Limb (tissue), 2 donors: Measurements from ENCODE around the gene SLC6A17.

Experiments
- DNase-seq, 2 donors: peaks; one replicate each; pipeline ENCODE4 v3.0.0-alpha.2; 2016; ENCODE audit errors: extremely low spot score in 2 of 2

SLC6A17 gene

DNA sequence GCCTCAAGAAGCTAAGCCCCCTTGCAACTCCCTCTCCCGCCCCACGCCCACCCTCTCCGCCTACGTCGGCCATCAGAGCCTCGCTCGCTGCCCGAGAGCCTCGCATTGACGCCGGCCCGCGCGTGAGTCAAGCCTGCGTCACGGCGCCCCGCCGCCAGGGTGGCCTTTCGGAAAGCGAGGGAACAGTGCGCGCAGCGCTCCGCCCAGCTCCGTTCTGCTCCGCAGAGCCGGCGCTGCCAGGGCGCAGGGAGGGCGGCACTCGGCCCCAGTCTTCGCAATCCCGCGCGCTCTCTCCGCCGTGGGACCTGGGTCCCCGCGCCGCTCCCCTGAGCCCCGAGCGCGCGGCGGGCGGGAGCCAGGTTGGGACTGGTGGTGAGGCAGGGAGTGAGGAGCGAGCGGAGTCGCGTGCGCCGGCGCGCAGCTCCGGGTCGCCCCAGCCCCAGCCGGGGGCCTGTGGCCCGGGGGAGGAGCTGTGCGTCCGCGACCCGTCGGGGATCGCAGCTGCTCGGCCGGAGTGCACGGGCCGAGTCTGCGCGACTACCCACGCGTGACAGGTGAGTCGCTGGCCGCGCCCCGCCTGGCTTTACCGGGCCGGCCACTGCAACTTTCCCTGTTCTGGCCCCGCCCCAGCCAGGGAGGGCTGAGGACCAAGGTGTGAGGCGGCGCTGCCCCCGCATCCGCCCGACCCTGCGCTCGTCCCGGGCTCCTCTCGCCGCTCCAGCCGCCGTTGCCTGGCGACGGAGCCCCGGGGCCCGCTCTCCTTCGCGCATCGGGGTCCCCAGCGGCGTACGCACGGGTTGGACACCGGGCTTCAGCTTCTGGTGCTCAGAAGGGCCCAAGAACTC, at the start of gene SLC6A17:
Gene SLC6A17, plus strand, starts transcription at position 165 of the 845 bp plus-strand sequence. CDS start 16,436 bp downstream, outside the sequence.
- peak in 1 of 2 donors; percentile 68 for DNase-seq

DNA sequence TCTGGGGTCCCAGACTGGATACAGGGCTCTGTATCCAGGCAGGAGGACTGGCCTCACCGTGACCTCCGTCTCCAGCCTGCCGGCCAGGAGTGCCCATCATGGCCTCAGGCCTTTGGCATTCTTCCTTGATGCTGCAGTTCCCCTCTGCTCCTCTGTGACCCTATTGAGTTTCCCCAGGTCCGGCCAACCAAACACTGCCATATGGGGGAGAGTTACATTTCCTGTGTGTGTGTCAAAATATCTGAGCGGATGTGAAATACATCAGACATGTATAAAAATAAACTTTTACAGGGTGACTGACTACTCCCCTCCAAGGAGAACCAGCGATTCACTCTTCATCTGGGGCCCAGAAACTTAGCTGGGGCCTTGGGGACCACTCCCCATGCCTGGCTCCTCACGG, 48.2 kb upstream of the SLC6A17 start:
- DNase-seq = peak in 1 of 2 donors; percentile 31

DNA sequence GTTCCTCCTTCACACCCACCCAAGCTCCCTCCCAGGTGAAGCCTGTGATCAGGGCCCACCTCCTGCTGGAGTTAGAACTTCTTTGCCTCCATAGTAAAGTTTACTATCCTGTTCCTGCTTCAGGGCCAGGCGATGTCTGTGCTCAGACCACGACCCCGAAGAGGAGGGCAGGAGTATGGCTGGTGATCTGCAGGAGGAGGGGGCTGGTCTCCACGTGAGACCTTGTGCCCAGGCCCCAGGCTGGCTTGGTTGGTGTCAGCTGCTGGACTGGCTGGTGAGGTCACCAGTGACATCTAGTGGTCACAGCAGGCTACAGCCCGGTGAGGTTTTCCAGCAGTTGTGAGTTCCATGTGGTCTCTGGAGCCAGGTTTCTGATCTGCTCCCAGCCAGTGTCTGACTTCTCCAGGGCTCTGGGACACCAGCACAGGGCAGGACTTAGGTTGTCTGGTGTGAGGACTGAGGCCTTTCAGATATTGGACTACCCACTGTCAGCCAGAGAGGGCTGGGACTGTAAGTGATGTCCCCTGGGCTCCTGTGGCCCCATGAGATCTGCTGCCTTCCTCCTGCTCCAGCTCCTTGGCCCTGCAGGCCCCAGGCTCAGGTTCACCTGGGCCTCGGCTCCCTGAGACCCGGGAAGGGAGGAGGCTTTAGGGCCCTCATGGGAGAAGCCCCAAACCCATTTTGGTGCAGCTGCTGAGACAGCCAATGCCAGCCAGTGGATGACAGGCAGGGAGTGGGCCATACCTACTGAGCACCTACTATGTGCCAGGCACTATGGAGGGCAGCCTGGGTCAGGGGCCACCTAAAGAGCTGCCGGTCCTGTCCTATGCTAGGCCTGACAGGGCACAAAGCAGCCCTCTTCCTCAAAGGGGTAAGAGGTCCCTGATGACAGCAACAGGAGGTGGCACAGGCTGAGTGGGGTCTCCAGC, 44.0 kb upstream of the SLC6A17 start:
- DNase-seq = peak; percentile 72 to 82

DNA sequence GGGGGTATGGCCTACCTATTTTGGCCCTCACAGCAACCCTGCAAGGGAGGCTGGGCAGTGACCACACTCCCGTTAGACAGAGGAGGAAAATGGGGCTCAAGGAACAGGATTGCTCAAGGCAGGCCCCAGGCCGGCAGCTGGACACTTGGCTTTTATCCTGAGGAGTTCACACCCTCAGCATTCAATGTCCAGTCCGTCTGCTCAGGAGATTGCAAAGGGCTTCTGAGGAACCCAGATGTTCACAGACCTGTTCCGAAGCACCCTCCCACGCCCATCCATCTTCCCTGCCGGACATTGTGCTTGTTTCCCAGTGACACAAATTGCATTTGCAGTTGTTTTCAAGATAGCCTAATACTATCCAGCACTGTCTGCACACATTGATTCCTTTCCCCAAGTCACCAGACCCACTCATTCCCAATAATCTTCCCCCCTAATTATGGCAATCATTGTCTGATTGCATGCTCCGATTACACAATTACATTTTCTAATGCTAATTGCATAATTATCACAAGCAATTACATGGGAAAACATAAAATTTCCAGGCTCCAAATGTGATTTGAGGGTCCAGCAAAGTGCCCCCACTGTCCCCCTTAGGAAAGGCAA, 42.3 kb upstream of the SLC6A17 start:
- no peak for DNase-seq

DNA sequence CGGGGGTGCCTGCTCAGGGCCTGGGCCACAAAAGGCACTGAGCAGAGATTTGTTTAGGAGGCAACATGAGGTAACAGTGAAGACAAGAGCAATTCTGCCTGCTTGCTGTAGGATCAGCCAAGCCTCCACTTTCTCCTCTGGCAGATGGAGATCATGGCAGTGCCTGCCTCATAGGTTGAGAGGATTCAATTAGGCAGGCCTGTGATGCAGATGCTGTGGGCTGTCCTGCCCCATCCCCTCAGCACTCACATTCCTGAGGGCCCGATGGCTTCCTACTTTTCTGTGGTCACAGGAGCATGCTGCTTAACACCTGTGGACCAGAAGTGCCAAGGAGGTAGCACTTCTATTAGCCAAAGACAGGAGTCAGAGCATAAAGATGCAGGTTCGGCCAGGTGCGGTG, 39.2 kb upstream of the SLC6A17 start:
- DNase-seq = no peak

DNA sequence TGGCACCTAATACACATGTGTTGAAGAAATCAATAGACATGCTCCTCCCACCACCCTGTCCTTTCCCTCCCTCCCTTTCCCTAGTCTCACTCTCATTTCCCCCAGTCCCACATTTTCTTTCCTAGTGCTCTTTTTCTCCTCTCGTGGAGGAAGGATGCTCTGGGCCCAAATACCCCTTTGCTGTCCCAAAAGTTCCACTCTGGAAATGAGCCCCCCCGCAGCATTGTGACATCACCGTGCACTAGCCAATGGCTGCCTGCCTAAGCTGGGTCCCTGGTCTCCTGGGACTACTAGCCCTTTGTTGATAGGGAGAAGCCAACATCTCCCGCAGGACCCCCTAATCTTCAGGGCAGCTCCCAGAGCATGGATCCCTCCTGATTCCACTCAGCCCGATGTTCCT, 38.2 kb upstream of the SLC6A17 start, which contains the start of gene UBL4B:
Gene UBL4B, plus strand, starts transcription at position 301 of the 400 bp plus-strand sequence. Its CDS starts 92 bp downstream, at position 393.
- DNase-seq = no peak

DNA sequence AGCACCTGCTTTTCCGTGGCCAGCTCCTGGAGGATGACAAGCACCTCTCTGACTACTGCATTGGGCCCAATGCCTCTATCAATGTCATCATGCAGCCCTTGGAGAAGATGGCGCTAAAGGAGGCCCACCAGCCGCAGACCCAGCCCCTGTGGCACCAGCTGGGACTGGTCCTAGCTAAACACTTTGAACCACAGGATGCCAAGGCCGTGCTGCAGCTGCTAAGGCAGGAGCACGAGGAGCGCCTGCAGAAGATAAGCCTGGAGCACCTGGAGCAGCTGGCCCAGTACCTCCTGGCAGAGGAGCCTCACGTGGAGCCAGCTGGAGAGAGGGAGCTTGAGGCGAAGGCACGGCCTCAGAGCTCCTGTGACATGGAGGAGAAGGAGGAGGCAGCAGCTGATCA, 37.6 kb upstream of the SLC6A17 start:
- no peak for DNase-seq

DNA sequence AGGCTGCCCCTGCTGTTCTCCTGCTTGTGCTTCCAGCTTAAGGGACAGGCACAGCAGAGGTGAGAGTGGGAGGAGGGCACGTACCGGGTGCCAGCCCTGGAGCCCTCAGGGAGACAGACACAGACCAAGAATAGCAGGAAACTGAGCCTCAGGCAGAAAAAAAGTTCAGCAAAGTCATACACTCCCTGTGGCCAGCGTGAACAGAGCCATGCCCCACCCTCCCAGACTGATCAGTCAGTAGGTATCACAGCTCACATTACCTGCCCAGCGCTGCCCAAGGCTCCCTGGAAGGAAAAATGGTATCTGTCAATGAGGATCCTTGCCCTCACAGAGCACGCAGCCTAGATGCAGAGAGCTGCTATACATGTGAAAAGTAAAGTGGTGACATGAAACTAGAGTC, 36.7 kb upstream of the SLC6A17 start:
- DNase-seq = no peak

DNA sequence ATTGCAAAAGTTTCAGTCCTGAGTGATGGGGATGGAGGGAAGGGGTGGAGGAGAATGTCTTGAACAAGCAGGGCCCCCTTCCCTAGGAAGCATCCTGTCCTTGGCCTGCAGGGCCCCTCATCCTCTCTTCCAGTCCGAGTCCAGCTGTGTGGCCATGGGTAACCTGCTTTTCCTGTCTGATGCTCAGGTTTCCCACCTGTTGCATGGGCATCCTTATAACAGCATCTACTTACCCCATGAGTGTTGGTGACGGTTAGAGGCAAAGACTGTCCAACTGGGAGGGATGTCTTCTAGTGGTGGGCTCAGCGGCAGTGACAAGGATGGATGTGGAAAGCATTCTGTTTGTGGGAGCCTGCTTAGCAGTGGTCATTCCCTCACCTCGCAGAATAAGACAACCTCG, 36.1 kb upstream of the SLC6A17 start:
- no peak for DNase-seq

DNA sequence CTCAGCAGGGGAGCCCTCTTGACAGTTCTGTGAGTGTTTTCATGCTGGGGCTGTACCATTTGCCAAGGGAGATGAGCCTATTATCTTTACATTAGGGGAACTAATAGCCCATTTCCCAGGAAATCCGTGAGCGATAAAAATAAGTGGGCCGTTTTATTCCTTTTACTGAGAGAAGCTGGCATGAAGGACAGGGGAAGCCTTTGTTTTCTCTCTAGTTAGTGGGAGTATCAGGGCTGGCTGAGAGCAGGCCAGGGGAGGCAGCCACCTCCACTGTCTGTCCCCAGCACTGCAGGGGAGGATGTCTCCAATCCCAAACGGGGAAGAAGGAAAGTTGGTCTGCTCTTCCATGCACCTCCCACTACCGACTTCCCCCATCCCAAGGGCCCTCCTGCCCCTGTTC, 35.5 kb upstream of the SLC6A17 start:
- no peak for DNase-seq

DNA sequence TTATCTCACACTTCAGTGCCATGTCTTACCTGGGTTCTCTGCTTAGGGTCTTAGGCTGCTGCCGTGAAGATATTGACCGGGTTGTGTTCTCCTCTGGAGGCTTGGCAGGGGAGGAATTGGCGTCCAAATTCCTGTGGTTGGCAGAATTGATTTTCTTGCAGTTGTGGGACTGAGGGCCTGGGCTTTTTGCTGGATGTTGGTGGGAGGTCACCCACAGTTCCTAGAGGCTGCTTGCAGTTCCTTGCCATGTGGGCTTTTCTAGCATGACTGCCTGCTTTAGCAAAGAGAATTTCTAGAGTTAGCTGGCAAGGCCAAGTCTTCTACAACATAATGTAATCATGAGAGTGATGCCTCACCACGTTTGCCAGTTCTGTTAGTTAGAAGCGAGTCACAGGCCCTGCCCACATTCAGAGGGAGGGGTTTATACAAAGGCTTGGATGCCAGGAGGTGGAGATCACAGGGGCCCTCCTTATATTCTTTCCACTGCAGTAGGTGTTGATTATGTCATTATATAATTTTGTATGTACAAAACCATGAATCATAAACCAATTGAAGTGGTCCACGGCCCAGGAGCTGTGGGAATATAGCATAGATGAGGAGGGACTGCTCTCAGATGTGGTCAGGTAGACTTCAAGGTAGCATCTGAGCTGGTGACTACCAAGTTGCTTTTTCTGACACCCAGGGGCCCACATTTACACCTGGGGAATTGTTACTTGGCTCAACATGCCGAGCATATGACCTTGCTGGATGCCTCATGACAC, 31.5 kb upstream of the SLC6A17 start:
- DNase-seq = no peak

DNA sequence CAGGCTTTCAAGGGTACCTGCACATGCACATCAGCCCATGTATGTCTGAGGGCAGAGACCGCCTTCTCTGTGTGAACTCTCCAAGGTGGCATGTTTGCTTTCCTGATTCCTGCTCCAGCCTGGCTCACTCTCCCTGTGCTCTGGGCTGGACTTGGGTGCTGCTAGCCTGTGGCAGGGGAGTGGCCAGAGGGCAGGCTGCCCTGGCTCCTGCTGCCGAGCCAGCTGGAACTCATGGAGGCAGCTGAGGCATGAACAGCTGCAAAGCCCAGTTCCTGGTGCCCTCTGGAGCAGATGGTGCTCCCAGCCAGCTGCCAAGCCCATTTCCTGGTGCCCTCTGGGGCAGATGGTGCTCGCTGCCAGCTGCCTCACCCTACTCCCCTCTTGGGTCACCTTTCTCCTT, 30.5 kb upstream of the SLC6A17 start:
- DNase-seq = no peak

DNA sequence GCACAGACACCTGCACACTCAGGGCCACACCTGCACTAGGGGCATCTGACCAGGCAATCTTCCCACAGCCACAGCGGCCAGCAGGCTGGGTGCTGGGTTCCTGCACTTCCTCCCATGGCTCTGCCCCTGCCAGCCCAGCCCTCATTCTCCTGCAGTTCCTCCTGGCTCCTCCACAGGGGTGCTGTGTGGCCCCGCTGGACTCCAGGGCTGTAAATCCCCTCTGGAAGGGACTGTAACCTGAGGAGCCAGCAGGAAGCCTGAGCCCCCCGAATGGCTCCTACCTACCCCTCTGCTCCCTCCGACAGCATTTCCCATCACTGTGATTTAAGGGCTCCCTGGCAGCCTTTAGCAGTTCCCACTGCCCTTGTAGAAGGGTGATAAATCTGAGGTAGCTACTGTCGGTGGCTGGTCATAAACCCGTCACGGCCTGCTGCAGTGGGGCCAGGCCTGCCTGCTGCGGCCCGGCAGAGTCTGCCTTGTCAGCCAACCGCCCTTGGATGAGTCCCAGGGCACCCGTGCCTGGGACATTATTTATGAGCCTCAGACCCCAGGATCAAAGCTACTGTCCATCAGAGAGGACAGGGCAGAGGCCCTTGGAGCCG, 29.2 kb upstream of the SLC6A17 start:
- no peak for DNase-seq

DNA sequence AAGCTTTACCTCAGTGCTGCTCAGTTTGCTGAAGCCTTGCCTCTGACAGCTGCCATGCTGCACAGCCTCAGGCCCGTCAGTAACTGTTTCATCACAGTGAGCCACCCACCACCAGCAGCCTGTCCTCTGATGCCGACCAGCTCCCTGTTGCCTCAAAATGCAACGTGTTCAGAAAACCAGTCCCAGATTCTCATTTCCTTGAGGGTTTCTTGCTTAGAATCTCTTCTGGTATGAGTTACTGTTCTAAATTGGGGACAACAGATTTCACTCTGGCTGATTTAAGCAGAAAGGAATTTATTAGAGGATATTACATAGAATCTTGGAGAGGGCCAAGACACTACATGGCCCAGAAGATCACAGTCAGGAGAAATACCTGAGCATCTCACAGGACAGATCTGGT, 27.1 kb upstream of the SLC6A17 start:
- no peak for DNase-seq

DNA sequence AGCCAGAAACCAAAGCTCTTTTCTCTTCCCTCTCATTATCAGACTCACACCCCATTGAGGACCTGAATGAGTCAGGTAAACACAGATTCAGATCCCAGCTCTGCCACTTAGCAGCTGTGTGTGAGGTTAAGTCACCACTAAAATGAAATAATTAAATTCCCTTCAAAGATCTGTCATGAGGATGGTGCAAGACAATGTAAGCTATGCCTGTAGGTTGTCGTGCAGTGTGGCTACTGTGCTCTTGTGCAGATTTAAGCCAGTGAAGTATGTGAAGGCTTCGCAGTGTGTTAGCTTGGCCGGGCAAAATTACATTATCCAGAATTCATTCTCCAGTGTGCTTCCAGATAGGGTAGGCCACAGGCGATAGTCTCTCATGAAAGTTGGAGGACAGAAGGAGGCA, 24.5 kb upstream of the SLC6A17 start:
- DNase-seq = no peak

DNA sequence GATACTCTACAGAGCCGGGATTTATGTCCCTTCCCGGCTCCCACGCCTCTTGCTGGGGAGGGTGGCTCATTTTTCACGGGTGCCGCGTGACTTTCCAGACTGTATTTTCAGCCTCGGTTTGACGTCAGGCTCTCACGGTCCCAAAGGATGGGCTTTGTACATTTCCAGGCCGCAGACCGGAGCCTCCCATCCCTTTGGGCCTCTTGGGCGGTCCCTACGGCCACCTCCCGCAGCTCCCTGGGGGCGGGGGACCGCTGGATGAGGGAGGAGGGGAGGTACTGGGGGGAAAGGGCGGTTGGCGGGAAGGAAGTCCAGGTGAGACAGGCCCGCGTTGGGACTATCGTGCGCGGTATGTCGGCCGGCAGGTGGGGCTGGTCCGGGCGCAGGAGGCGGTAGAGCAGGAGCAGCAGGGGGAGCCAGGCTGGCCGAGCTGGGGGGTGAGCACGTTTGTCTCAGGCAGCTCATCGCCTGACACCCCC, 20.1 kb upstream of the SLC6A17 start:
- DNase-seq = peak; percentile 1 to 59

DNA sequence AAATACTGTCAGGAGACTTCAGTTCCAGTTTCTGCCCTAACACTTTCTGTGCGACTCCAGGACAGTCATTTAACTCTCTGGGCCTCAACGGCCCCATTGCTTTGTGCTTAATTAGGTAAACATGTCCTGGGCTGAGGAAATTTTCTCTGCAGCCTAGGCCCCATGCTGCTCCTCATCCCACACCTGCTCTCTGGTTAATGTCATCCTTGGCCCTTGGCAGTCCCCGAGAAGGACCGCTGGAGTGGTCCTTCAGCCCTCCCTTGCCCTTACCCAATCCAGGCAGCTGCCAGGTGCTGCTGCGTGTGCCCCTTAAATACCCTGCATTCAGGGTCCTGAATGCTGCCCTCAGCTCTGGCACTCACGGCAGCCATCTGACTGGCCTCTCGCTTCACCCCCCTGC, 19.3 kb upstream of the SLC6A17 start:
- DNase-seq = no peak

DNA sequence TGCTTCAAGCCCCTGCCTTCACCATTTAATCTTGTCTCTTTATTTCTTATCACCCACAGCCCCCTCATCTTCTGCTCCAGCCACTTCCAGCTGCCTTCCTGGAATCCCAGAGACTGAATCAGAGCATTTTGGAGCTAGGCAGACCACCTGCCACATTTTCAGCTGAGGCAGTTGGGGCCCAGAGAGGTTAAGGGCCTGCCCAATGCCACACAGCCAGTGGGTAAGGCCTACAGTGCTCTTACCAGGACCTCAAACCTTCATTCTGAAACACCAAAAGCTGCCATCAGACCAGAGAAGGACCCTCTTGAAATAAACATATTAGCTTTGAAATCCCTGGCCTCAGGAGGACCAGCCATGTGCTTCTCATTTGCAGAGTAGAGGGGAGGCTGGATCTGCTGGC, 17.6 kb upstream of the SLC6A17 start:
- no peak for DNase-seq

DNA sequence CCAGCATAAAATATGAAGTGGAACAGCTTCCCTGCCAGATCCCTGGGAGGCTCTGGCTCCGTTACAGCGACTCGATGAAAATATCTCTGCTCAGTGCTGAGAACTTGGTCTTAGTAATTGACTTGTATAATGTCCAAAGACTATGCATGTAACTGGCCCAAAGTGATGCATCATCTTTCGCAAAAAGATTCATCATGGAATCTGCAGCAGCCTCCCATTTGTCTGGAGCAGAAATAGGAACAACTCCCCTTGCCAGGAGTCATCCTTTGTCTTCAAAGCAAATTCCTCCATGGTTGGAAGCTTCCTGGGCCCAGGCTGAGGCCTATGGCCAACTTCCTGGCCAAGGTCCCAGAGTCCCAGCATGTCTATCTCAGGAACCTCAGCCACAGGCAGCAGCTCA, 16.9 kb upstream of the SLC6A17 start:
- no peak for DNase-seq

DNA sequence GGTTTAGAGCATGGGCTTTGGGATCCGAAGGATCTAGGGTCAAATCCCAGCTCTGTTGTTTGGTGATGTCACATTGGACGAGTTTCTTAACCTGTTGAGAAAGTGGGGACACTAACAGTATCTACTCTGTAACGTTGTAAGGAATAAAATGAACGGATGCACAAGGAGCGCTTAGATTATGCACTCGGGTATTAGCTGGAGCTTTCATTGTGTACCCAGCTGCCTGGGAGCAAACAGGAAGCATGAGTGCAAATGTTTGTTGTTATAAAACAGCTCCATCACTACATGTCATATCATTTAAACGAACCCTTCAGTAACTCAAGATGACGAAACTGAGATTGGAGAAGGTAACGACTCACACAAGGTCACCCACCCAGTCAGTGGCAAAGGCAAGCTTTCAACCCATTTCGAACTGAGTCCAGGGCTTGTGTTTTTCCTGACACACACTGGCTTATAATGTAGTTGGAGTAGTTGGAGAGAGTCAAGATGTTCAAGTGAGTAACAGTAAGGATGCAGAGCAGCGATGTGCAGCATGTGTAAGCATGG, 16.2 kb upstream of the SLC6A17 start:
- DNase-seq = no peak
